Measurements from ENCODE around the gene TP53INP2. TPM values are rescaled to one million over a fixed set of nuclear protein-coding genes. Genes with fewer than 3 reads are reported as not detected.

TP53INP2 gene
- total and polyA plus RNA-seq, 8 donors = 8.4 to 63.1 (median 26.5) TPM

GRCh38 chr20:34708621-34709043 is 4.5 kb downstream of the TP53INP2 start:
- intact Hi-C loops (cut with DNase I; ENCODE audit: low total_unique reads) = no loop called here
- peaks cover under 1 to 10% (median 6%) of the 10 kb centered on the region in 4 donors for H3K36me3 ChIP-seq
- WGBS, 5 donors = 8 to 13% (median 10%) methylated on average over 10 to 22 of the region's 22 CpGs
- H3K27ac ChIP-seq = peak overlapping the region; percentile 84 to 100 (median 91)
- peak overlapping the region; percentile 57 to 82 (median 66) for H3K4me3 ChIP-seq
- no peaks in the 10 kb centered on the region for H3K9me3 ChIP-seq
- H3K27me3 ChIP-seq = no peaks in the 10 kb centered on the region
- DNase-seq = peak; percentile 48 to 83
- peaks cover 26 to 74% (median 45%) of the 10 kb centered on the region in 4 donors for H3K4me1 ChIP-seq
- TF ChIP-seq POLR2AphosphoS5 (IDR thresholded peaks at IDR 0.05) = no peak
- no peak for TF ChIP-seq POLR2A (IDR thresholded peaks at IDR 0.05)
- TF ChIP-seq CTCF (IDR thresholded peaks at IDR 0.05) = peak in 4 of 7 experiments; percentile 11 to 60 (median 29)
- no peak for TF ChIP-seq EP300 (IDR thresholded peaks at IDR 0.05)

- TF ChIP-seq CTCF (IDR thresholded peaks at IDR 0.05) (no peak), POLR2A (IDR thresholded peaks at IDR 0.05) (no peak), POLR2AphosphoS5 (IDR thresholded peaks at IDR 0.05) (no peak), EP300 (IDR thresholded peaks at IDR 0.05) (no peak)
- intact Hi-C loops (cut with DNase I; ENCODE audit: low total_unique reads) = no loop called here
- Histone ChIP-seq H3K36me3 (peaks cover 7 to 15% (median 12%) of the 10 kb centered on the region in 4 donors), H3K4me3 (peak overlapping the region; percentile 57 to 82 (median 66)), H3K27ac (peak overlapping the region; percentile 84 to 100 (median 91)), H3K9me3 (no peaks in the 10 kb centered on the region), H3K27me3 (no peaks in the 10 kb centered on the region), H3K4me1 (peaks cover 26 to 80% (median 42%) of the 10 kb centered on the region in 4 donors)
- WGBS, 5 donors = 1 to 3% (median 1%) methylated on average over 19 to 64 of the region's 64 CpGs
- peak; percentile 85 to 94 for DNase-seq
Measured at GRCh38 chr20:34709044-34709830, 5.1 kb downstream of the TP53INP2 start.

GRCh38 chr20:34709831-34710567 is 5.9 kb downstream of the TP53INP2 start:
- intact Hi-C loops (cut with DNase I; ENCODE audit: low total_unique reads) = no loop called here
- TF ChIP-seq CTCF (IDR thresholded peaks at IDR 0.05) = peak in 1 of 7 experiments; percentile 31
- no peak for TF ChIP-seq POLR2A (IDR thresholded peaks at IDR 0.05)
- H3K27ac ChIP-seq = peak overlapping the region; percentile 84 to 100 (median 91)

GRCh38 chr20:34710568-34710839 is 6.4 kb downstream of the TP53INP2 start:
- Histone ChIP-seq H3K27ac (peak overlapping the region in 3 of 5 donors; percentile 87 to 100 (median 91)), H3K27me3 (no peaks in the 10 kb centered on the region), H3K36me3 (peaks cover 15 to 28% (median 23%) of the 10 kb centered on the region in 4 donors), H3K9me3 (no peaks in the 10 kb centered on the region), H3K4me1 (peaks cover 18 to 71% (median 34%) of the 10 kb centered on the region in 4 donors), H3K4me3 (peak overlapping the region in 3 of 4 donors; percentile 65 to 82 (median 66))
- intact Hi-C loops (cut with DNase I; ENCODE audit: low total_unique reads) = no loop called here
- no peak for DNase-seq
- TF ChIP-seq CTCF (IDR thresholded peaks at IDR 0.05) = no peak
- no peak for TF ChIP-seq POLR2AphosphoS5 (IDR thresholded peaks at IDR 0.05)
- TF ChIP-seq POLR2A (IDR thresholded peaks at IDR 0.05) = no peak
- TF ChIP-seq EP300 (IDR thresholded peaks at IDR 0.05) = no peak

More at GRCh38 chr20:34709831-34710567, 5.9 kb downstream of the TP53INP2 start:
- peak; percentile 83 to 90 for DNase-seq
- Histone ChIP-seq H3K4me3 (peak overlapping the region; percentile 57 to 82 (median 66)), H3K4me1 (peaks cover 23 to 76% (median 39%) of the 10 kb centered on the region in 4 donors), H3K9me3 (no peaks in the 10 kb centered on the region), H3K36me3 (peaks cover 11 to 23% (median 18%) of the 10 kb centered on the region in 4 donors), H3K27me3 (no peaks in the 10 kb centered on the region)
- WGBS, 5 donors = 1 to 12% (median 2%) methylated on average over 22 to 61 of the region's 61 CpGs
